Activated naive CD4-positive, alpha-beta T cell treated with anti-CD3 and anti-CD28 coated beads for 36 hours (primary cell): Measurements from ENCODE around the gene TUBB. TPM values are rescaled to one million over a fixed set of nuclear protein-coding genes. Genes with fewer than 3 reads are reported as not detected.

Experiments used
- CTCF ChIA-PET: fragments of 350-600 bp; sonication (Branson Sonifier 250); formaldehyde crosslinking; loops from one replicate; lab custom pipeline; 2021; ENCODE audit warnings: antibody characterized with exemption; lab: Charles Lee
- DNase-seq: peaks from one replicate; pipeline ENCODE4 v3.0.0-alpha.2; 2020
- H3K27ac Mint-ChIP-seq: one replicate; pipeline ENCODE4 v1.8.0; 2021; ENCODE audit warnings: mild to moderate bottlenecking, mixed read lengths
- H3K27me3 Mint-ChIP-seq: one replicate; pipeline ENCODE4 v1.8.0; 2021; ENCODE audit warnings: low read depth, mixed read lengths
- H3K36me3 Mint-ChIP-seq: one replicate; pipeline ENCODE4 v1.8.0; 2021; ENCODE audit warnings: low read depth, mixed read lengths
- H3K4me1 Mint-ChIP-seq: one replicate; pipeline ENCODE4 v1.8.0; 2021; ENCODE audit warnings: low read depth, mixed read lengths
- H3K4me3 Mint-ChIP-seq: one replicate; pipeline ENCODE4 v1.8.0; 2021; ENCODE audit warnings: mild to moderate bottlenecking, moderate library complexity, mixed read lengths
- H3K9me3 Mint-ChIP-seq: one replicate; pipeline ENCODE4 v1.8.0; 2021; ENCODE audit warnings: mixed read lengths
- intact Hi-C: fragments of 100-400 bp; cut with micrococcal nuclease; formaldehyde crosslinking; loops from one replicate; pipeline ENCODE4 v1.15.1; 2023
- total RNA-seq, 2 experiments: library from RNA; stranded (reverse); gene quantifications; one replicate each; pipeline ENCODE4 v1.2.3, GENCODE V29; 2021

Gene TUBB
- total RNA-seq, 2 experiments from 2014 or later: 1,781 to 1,838 TPM

DNA sequence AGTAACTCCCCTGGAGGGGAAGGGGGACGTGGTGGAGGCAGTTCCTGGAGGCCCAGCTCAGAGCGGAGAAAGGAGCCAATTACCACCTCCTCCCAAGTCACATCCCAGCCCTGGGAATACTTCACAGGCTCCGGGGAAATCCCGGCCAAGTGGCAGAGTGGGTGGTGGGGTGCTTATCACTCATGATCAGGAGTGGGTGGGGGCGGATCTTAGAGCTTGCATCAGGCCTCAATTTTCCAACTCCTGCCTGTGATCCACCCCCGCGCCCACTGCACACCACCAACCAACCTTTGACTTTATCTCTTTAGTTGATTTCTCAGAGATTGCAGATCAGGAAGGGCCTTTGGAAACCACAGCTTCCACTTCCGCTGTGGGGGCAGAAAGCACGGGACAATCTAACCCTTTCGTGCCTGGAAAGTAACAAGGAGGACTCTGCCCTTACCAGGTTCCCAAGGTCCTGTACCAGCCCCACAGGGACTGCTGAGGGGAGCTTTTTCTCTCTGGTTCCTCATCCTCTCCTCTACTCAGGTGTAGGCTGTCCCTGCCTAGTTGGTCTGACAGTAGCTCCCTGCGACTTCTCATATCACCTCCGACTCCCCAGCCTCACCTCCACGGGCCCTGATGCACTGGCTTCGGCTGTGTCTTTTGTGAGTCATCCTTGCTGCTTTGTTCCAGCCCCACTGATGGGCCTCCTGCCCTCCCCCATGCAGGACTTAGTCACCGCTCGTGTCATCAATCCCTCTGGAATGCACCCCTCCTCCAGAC lies 49.1 kb downstream of the TUBB start:
- peaks cover 79% of the 10 kb centered on the region for H3K4me1 Mint-ChIP-seq
- peak overlapping the region; percentile 97 for H3K27ac Mint-ChIP-seq
- intact Hi-C loops: loop anchor here (1.0 kb wide), 3 partner anchors 24 to 41 kb away; partner anchors contain the start of gene IER3
- H3K9me3 Mint-ChIP-seq: peaks cover 2% of the 10 kb centered on the region
- DNase-seq: peak; percentile 85
- H3K4me3 Mint-ChIP-seq: peak overlapping the region; percentile 62
- no peaks in the 10 kb centered on the region for H3K36me3 Mint-ChIP-seq
- no peaks in the 10 kb centered on the region for H3K27me3 Mint-ChIP-seq
- CTCF ChIA-PET: interaction anchor here (0.5 to 4.7 kb wide), 6 partner anchors 13 to 781 kb away, joined by 3 to 28 read pairs (median 4); no protein-coding TSS in a partner anchor

DNA sequence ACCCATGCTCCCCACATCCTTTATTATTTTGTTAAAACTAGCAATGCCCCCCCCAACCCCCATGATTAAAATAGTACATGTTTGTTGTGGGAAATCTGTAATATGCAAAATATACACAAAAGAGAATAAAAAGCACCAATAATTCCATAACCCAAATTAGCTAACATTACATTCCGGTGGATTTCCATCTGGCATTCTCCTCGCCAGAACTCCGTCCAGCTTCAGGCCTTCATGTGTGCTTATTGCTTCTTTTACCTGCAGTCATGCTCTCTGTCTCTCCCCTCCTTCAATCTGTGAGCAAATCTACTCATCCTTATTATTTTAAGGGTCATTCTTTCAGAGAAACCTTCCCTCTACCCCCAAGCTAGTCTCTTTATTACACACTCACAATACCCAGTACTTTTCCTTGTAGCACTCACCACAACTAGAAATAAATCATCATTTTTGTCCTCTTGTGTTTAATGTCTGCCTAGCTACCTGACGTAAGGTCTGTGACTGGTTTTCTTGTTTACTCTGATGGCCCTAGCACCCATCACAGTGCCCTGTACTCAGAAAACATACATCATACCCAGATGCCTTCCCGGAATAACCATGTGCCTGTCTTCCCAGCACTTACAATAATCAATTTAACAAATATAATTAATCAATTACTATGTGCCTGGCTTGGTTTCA lies 49.8 kb downstream of the TUBB start:
- intact Hi-C loops: loop anchor here (1.0 kb wide), 3 partner anchors 23 to 40 kb away; partner anchors contain the start of gene IER3
- H3K4me1 Mint-ChIP-seq: peaks cover 74% of the 10 kb centered on the region
- CTCF ChIA-PET: interaction anchor here (0.5 to 4.7 kb wide), 5 partner anchors 15 to 780 kb away, joined by 3 to 28 read pairs (median 4); no protein-coding TSS in a partner anchor
- H3K9me3 Mint-ChIP-seq: peaks cover 2% of the 10 kb centered on the region
- H3K27ac Mint-ChIP-seq: peak overlapping the region; percentile 97
- H3K36me3 Mint-ChIP-seq: no peaks in the 10 kb centered on the region
- no peak for DNase-seq
- H3K4me3 Mint-ChIP-seq: peak overlapping the region; percentile 62
- no peaks in the 10 kb centered on the region for H3K27me3 Mint-ChIP-seq

DNA sequence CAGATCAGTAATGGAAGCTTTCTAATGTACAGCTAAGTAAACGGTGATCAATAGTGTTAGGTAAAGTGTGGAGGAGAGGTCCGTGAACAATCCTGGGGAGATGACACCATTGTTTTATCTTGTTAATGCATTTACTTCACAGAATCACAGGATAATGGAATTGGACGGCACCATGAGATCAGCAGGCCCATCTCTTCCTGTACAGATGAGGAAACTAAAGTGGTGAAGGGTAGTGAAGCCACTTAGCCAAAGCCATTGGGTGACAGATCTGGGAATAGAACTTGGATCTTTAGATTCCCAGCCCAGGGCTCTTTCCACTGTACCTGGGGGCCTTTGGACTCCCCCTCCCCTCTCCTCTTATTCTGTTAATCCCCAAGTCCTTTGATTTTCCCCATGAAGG lies 50.4 kb downstream of the TUBB start:
- Mint-ChIP-seq H3K27ac (peak overlapping the region; percentile 97), H3K4me1 (peaks cover 70% of the 10 kb centered on the region), H3K36me3 (no peaks in the 10 kb centered on the region), H3K9me3 (peaks cover 2% of the 10 kb centered on the region), H3K27me3 (no peaks in the 10 kb centered on the region), H3K4me3 (no peak overlapping the region)
- DNase-seq: no peak
- CTCF ChIA-PET: interaction anchor here (0.7 to 4.7 kb wide), 2 partner anchors 50 to 264 kb away, joined by 3 to 28 read pairs; no protein-coding TSS in a partner anchor
- intact Hi-C loops: no loop called here

DNA sequence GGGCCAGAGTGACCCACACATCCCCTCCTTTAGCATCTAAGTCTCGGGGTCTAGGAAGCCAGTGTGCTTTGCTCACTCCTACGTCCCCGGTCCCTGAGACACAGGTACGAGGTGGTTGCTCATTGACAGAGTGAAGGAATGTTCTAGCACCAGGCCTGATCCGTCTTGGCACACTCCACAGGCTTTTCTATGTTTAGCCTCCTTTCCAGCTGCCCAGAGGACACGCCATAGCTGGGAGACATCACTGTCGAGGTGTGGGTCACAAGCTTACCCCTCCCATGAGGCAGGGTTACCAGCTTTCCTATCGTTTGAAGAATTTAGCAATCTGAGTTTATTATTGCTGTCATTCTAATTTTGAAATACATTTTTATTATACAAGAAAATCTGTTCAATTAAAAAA lies 54.5 kb downstream of the TUBB start:
- Mint-ChIP-seq H3K9me3 (peaks cover 2% of the 10 kb centered on the region), H3K27me3 (no peaks in the 10 kb centered on the region), H3K36me3 (no peaks in the 10 kb centered on the region), H3K4me1 (peaks cover 52% of the 10 kb centered on the region), H3K4me3 (no peak overlapping the region), H3K27ac (no peak overlapping the region)
- DNase-seq: no peak
- intact Hi-C loops: no loop called here
- CTCF ChIA-PET: no interaction called here

Other genes with a start within 250 kb of the TUBB start
- 100 to 1,000 TPM; 598 to 608 TPM for gene HLA-E, start 230.8 kb upstream of the TUBB start, total RNA-seq
- gene GNL1, start 163.9 kb upstream of the TUBB start, total RNA-seq: 10 to 100 TPM; 78.2 to 82.1 TPM
- gene PRR3, start 163.1 kb upstream of the TUBB start, total RNA-seq: 10 to 100 TPM; 21.7 to 22.0 TPM
- gene ABCF1, start 148.9 kb upstream of the TUBB start, total RNA-seq: 10 to 100 TPM; 79.5 to 82.7 TPM
- gene PPP1R10, start 103.1 kb upstream of the TUBB start, total RNA-seq: 10 to 100 TPM; 47.1 to 49.1 TPM
- gene MRPS18B, start 102.5 kb upstream of the TUBB start, total RNA-seq: 100 to 1,000 TPM; 118 to 120 TPM
- gene ATAT1, start 93.5 kb upstream of the TUBB start, total RNA-seq: 1 to 10 TPM; 6.9 to 7.5 TPM
- 10 to 100 TPM; 33.6 TPM for gene C6orf136, start 73.2 kb upstream of the TUBB start, total RNA-seq
- gene DHX16, start 47.3 kb upstream of the TUBB start, total RNA-seq: 10 to 100 TPM; 25.7 to 27.7 TPM
- 100 to 1,000 TPM; 112 to 115 TPM for gene PPP1R18, start 33.7 kb upstream of the TUBB start, total RNA-seq
- 10 to 100 TPM; 31.0 to 32.0 TPM for gene NRM, start 29.4 kb upstream of the TUBB start, total RNA-seq
- gene MDC1, start 3.1 kb upstream of the TUBB start, total RNA-seq: 10 to 100 TPM; 84.1 to 84.8 TPM
- gene FLOT1, start 22.3 kb downstream of the TUBB start, total RNA-seq: 100 to 1,000 TPM; 162 to 173 TPM
- gene IER3, start 24.2 kb downstream of the TUBB start, total RNA-seq: 10 to 100 TPM; 32.2 to 34.0 TPM
- 10 to 100 TPM in 1 of 2 experiments, 1 to 10 TPM in 1; 9.5 to 10.1 TPM for gene DDR1, start 164.2 kb downstream of the TUBB start, total RNA-seq
- 10 to 100 TPM; 33.3 to 42.4 TPM for gene GTF2H4, start 187.9 kb downstream of the TUBB start, total RNA-seq
- gene VARS2, start 193.9 kb downstream of the TUBB start, total RNA-seq: 10 to 100 TPM; 78.1 to 82.8 TPM
- not detected for gene SFTA2, start 211.8 kb downstream of the TUBB start, total RNA-seq
- not detected for gene MUCL3, start 220.6 kb downstream of the TUBB start, total RNA-seq